Spleen (tissue), 7 donors: Measurements from ENCODE around the gene PRKCA.

ENCODE experiments used
- POLR2AphosphoS5 ChIP-seq, 3 donors: sonication (generic); formaldehyde crosslinking; IDR thresholded peaks; one replicate each; pipeline ENCODE4 v1.5.1; 2017; ENCODE audit warnings: antibody characterized with exemption in 3 of 3
- TF ChIP-seq, protein P1 (sequence below), 11 experiments: fragments of 200-600 bp in 7 of 11; fragments of 450-650 bp in 4 of 11; sonication (generic) in 4 of 11; IDR thresholded peaks in 8 of 11; conservative IDR thresholded peaks in 3 of 11; 1 replicate in 7 of 11; 2 replicates in 4 of 11; pipeline versions ENCODE4 v1.4.0 to v1.8.0; 2016 to 2021; ENCODE audit warnings: antibody characterized with exemption in 11 of 11, inconsistent platforms in 4 of 11, mild to moderate bottlenecking in 1 of 11
- donor health status: DM: no; HTN: no; CAD: no; lungs with moderate emphysema.
- donor health status: DM: no; HTN: no; CAD: no.
- donor health status: DM: no; HTN: no; CAD: no.

DNA sequence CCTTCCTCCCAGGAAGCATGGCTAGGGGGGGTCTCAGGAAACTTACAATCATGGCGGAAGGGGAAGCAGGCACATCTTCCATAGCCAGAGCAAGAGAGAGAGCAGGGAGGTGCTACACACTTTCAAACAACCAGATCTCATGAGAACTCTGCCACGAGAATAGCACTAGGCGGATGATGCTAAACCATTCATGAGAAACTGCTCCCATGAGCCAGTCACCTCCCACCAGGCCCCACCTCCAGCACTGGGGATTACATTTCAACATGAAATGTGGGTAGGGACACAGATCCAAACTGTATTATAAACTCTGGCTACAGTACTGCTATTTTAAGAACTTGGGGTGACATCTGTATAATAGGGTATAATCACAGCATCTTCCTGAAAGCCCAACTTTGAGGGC, 449.4 kb downstream of the PRKCA start:
- TF ChIP-seq, protein P1, sequence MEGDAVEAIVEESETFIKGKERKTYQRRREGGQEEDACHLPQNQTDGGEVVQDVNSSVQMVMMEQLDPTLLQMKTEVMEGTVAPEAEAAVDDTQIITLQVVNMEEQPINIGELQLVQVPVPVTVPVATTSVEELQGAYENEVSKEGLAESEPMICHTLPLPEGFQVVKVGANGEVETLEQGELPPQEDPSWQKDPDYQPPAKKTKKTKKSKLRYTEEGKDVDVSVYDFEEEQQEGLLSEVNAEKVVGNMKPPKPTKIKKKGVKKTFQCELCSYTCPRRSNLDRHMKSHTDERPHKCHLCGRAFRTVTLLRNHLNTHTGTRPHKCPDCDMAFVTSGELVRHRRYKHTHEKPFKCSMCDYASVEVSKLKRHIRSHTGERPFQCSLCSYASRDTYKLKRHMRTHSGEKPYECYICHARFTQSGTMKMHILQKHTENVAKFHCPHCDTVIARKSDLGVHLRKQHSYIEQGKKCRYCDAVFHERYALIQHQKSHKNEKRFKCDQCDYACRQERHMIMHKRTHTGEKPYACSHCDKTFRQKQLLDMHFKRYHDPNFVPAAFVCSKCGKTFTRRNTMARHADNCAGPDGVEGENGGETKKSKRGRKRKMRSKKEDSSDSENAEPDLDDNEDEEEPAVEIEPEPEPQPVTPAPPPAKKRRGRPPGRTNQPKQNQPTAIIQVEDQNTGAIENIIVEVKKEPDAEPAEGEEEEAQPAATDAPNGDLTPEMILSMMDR (IDR thresholded peaks at IDR 0.05 in 8 of 11, conservative IDR thresholded peaks at IDR 0.05 in 3 of 11) = no peak
- TF ChIP-seq POLR2AphosphoS5 (IDR thresholded peaks at IDR 0.05) = no peak
